WERI-Rb-1 (cell line): ENCODE measurements around the gene NAA16.

Experiments
- DNase-seq: peaks from one replicate; pipeline ENCODE4 v3.0.0-alpha.2; 2020
- H3K27ac ChIP-seq: fragments of 250-450 bp; sonication (Bioruptor Pico); 2 replicates; pipeline ENCODE4 v1.5.1; 2020; ENCODE audit warnings: mild to moderate bottlenecking, moderate library complexity
- H3K27me3 ChIP-seq: fragments of 250-450 bp; sonication (Bioruptor Pico); 2 replicates; pipeline ENCODE4 v1.5.1; 2021; ENCODE audit warnings: mild to moderate bottlenecking, low read depth, moderate library complexity; ENCODE audit not compliant: insufficient read depth, severe bottlenecking
- H3K36me3 ChIP-seq: fragments of 250-450 bp; sonication (Bioruptor Pico); 2 replicates; pipeline ENCODE4 v1.5.1; 2020; ENCODE audit warnings: mild to moderate bottlenecking, moderate library complexity
- H3K4me3 ChIP-seq: 2 replicates; pipeline ENCODE4 v1.5.1; 2011; ENCODE audit warnings: low read depth, mild to moderate bottlenecking, control low read depth, low read length
- H3K9me3 ChIP-seq: fragments of 250-450 bp; sonication (Bioruptor Pico); 2 replicates; pipeline ENCODE4 v1.5.1; 2021; ENCODE audit warnings: mild to moderate bottlenecking, moderate library complexity; ENCODE audit not compliant: severe bottlenecking
- CTCF ChIP-seq: IDR thresholded peaks from 2 replicates; pipeline ENCODE4 v1.5.1; 2011; ENCODE audit warnings: low read depth, mild to moderate bottlenecking, control low read depth, inconsistent platforms, low read length

The NAA16 gene

GRCh38 chr13:41315443-41316047 lies 4.5 kb downstream of the NAA16 start:
- no peak for DNase-seq
- no peaks in the 10 kb centered on the region for H3K9me3 ChIP-seq
- no peaks in the 10 kb centered on the region for H3K27me3 ChIP-seq
- no peak overlapping the region for H3K4me3 ChIP-seq
- H3K27ac ChIP-seq: no peak overlapping the region
- peaks cover 5% of the 10 kb centered on the region; the same call in 1 of the 2 replicates for H3K36me3 ChIP-seq
- no peak for TF ChIP-seq CTCF

- no peaks in the 10 kb centered on the region for H3K9me3 ChIP-seq
Observed at GRCh38 chr13:41317243-41317642, 6.2 kb downstream of the NAA16 start.

GRCh38 chr13:41325752-41326151 lies 14.7 kb downstream of the NAA16 start:
- Histone ChIP-seq H3K27ac (no peak overlapping the region), H3K36me3 (no peaks in the 10 kb centered on the region; the same call in none of the 2 replicates), H3K9me3 (no peaks in the 10 kb centered on the region), H3K4me3 (no peak overlapping the region), H3K27me3 (no peaks in the 10 kb centered on the region)
- TF ChIP-seq CTCF: no peak
- DNase-seq: no peak

More at GRCh38 chr13:41317243-41317642, 6.2 kb downstream of the NAA16 start:
- Histone ChIP-seq H3K36me3 (no peaks in the 10 kb centered on the region; the same call in 1 of the 2 replicates), H3K27me3 (no peaks in the 10 kb centered on the region), H3K27ac (no peak overlapping the region), H3K4me3 (no peak overlapping the region)
- TF ChIP-seq CTCF: no peak
- DNase-seq: no peak

GRCh38 chr13:41326661-41327060 lies 15.6 kb downstream of the NAA16 start:
- Histone ChIP-seq H3K27me3 (no peaks in the 10 kb centered on the region), H3K9me3 (no peaks in the 10 kb centered on the region), H3K36me3 (no peaks in the 10 kb centered on the region; the same call in 1 of the 2 replicates), H3K27ac (no peak overlapping the region), H3K4me3 (no peak overlapping the region)
- DNase-seq: no peak
- TF ChIP-seq CTCF: no peak

- no peaks in the 10 kb centered on the region; the same call in 1 of the 2 replicates for H3K36me3 ChIP-seq
- no peak for TF ChIP-seq CTCF
Observed at GRCh38 chr13:41327994-41328790, 17.1 kb downstream of the NAA16 start.

More at GRCh38 chr13:41327994-41328790, 17.1 kb downstream of the NAA16 start:
- Histone ChIP-seq H3K9me3 (no peaks in the 10 kb centered on the region), H3K4me3 (no peak overlapping the region), H3K27me3 (no peaks in the 10 kb centered on the region), H3K27ac (no peak overlapping the region)
- DNase-seq: no peak
